ENCODE measurements around the gene PSTPIP1.

The PSTPIP1 gene

GRCh38 chr15:77070180-77070494, 75.2 kb downstream of the PSTPIP1 start:
- DNase-seq (ENCODE audit: low spot score) = no peak

GRCh38 chr15:77070495-77071304, 75.8 kb downstream of the PSTPIP1 start, which contains the start of gene TSPAN3:
TSS of gene TSPAN3 (minus strand) at chr15:77071109. CDS start at chr15:77070954, 155 bp downstream.
- DNase-seq (ENCODE audit: low spot score) = peak; percentile 93

- no peak for DNase-seq (ENCODE audit: low spot score)
Observed at GRCh38 chr15:77071305-77072223, 76.6 kb downstream of the PSTPIP1 start.

GRCh38 chr15:77074350-77074749, 79.4 kb downstream of the PSTPIP1 start:
- DNase-seq (ENCODE audit: low spot score) = no peak

GRCh38 chr15:77075528-77075927, 80.6 kb downstream of the PSTPIP1 start:
- DNase-seq (ENCODE audit: low spot score) = peak; percentile 31

GRCh38 chr15:77076323-77076915, 81.5 kb downstream of the PSTPIP1 start:
- no peak for DNase-seq (ENCODE audit: low spot score)

GRCh38 chr15:77081971-77082370, 87.0 kb downstream of the PSTPIP1 start:
- DNase-seq (ENCODE audit: low spot score) = no peak

- DNase-seq (ENCODE audit: low spot score) = peak; percentile 92
Observed at GRCh38 chr15:77083381-77084160, 88.6 kb downstream of the PSTPIP1 start.

GRCh38 chr15:77084436-77084835, 89.5 kb downstream of the PSTPIP1 start:
- DNase-seq (ENCODE audit: low spot score) = no peak

- peak; percentile 30 for DNase-seq (ENCODE audit: low spot score)
Observed at GRCh38 chr15:77085297-77085696, 90.4 kb downstream of the PSTPIP1 start.
